Dedifferentiated amniotic fluid mesenchymal stem cell (primary cell): ENCODE data around the gene NECAB2.
A peak's percentile ranks its signal among the peaks of the same experiment; 100 is the strongest.

ENCODE experiments used
- DNase-seq: peaks from one replicate; pipeline ENCODE4 v3.0.0-alpha.2; 2016; ENCODE audit errors: extremely low spot score

NECAB2 gene

GRCh38 chr16:83992624-83993023 is 24.6 kb downstream of the NECAB2 start:
- no peak for DNase-seq

GRCh38 chr16:83994087-83994486 is 26.0 kb downstream of the NECAB2 start:
- peak; percentile 36 for DNase-seq

GRCh38 chr16:83994703-83995102 is 26.7 kb downstream of the NECAB2 start:
- DNase-seq = no peak

GRCh38 chr16:83995754-83996153 is 27.7 kb downstream of the NECAB2 start:
- no peak for DNase-seq

- DNase-seq = no peak
Measured at GRCh38 chr16:83996481-83997252, 28.6 kb downstream of the NECAB2 start.

- no peak for DNase-seq
Measured at GRCh38 chr16:83998091-83998490, 30.0 kb downstream of the NECAB2 start.

- DNase-seq = no peak
Measured at GRCh38 chr16:84000989-84001642, 33.1 kb downstream of the NECAB2 start.

- no peak for DNase-seq
Measured at GRCh38 chr16:84001726-84002125, 33.7 kb downstream of the NECAB2 start.

GRCh38 chr16:84003038-84003437 is 35.0 kb downstream of the NECAB2 start:
- DNase-seq = no peak

- DNase-seq = no peak
Measured at GRCh38 chr16:84004442-84004841, 36.4 kb downstream of the NECAB2 start.

GRCh38 chr16:84005391-84005790 is 37.3 kb downstream of the NECAB2 start:
- no peak for DNase-seq

- no peak for DNase-seq
Measured at GRCh38 chr16:84007520-84007919, 39.5 kb downstream of the NECAB2 start.

GRCh38 chr16:84007965-84008364 is 39.9 kb downstream of the NECAB2 start:
- DNase-seq = no peak

- no peak for DNase-seq
Measured at GRCh38 chr16:84009282-84009681, 41.2 kb downstream of the NECAB2 start.

GRCh38 chr16:84013787-84014569 is 45.9 kb downstream of the NECAB2 start:
- DNase-seq = no peak

GRCh38 chr16:84014570-84015327 is 46.7 kb downstream of the NECAB2 start:
- DNase-seq = no peak

GRCh38 chr16:84015399-84015798 is 47.4 kb downstream of the NECAB2 start:
- no peak for DNase-seq

- no peak for DNase-seq
Measured at GRCh38 chr16:84016477-84016876, 48.4 kb downstream of the NECAB2 start.

- DNase-seq = no peak
Measured at GRCh38 chr16:84018710-84019109, 50.7 kb downstream of the NECAB2 start.

- DNase-seq = no peak
Measured at GRCh38 chr16:84020353-84020752, 52.3 kb downstream of the NECAB2 start.

GRCh38 chr16:84021488-84021887 is 53.4 kb downstream of the NECAB2 start:
- DNase-seq = no peak

- no peak for DNase-seq
Measured at GRCh38 chr16:84022644-84023043, 54.6 kb downstream of the NECAB2 start.
